ENCODE data around the gene TUSC2. TPM values are rescaled to one million over a fixed set of nuclear protein-coding genes. Genes with fewer than 3 reads are reported as not detected.
A peak's percentile ranks its signal among the peaks of the same experiment; 100 is the strongest.

The TUSC2 gene
- total RNA-seq, 1 experiment from 2014 or later: 34.0 TPM

DNA sequence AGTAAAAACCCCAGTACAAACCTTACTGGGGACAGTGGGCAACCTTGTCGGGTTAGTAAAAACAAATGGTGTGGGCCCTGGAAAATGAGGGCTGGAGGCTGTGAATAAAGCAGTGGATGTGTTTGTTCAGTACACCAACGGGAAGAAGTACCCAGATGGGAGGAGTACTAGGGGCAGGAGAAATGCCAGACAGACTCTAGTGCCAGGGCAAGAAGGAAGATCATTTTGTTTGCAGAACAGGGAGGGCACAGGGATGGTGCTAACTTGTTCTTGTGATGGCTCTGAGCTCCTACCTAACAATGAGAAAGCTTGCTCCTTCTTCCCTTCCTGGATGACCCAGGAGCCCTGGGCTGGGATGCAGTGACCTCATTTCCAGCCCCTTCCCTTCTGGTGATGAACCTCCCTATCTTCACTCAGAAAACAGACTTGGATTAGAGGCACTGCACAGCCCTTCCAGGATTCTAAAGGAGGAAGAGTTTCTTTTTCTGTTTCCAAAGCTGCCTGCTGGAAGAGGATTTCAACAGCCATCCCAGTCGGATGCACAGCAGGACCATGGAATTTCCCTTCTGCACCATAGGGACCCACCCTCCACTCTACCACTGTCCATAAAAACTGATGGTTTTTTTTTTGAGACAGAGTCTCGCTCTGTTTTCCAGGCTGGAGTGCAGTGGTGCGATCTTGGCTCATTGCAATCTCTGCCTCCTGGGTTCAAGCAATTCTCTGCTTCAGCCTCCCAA is 6.5 kb upstream of the TUSC2 start:
- Histone ChIP-seq H4K20me1 (ENCODE audit: insufficient read depth) (no peaks in the 10 kb centered on the region; the same call in 1 of the 2 replicates), H3K27me3 (ENCODE audit: insufficient read depth, low read length) (no peaks in the 10 kb centered on the region), H3K4me3 (replicated peaks in 1 of 2; ENCODE audit: low read depth in 1 of 2, low read length in 2 of 2) (no peak overlapping the region), H3K36me3 (ENCODE audit: control insufficient read depth in 1 of 2, insufficient read depth in 2 of 2, low read length in 2 of 2) (peaks cover 27 to 41% of the 10 kb centered on the region in 2 experiments; a peak in 3 of 4 replicates), H3K79me2 (ENCODE audit: insufficient read depth, low read length) (peaks cover 79% of the 10 kb centered on the region), H3K9ac (ENCODE audit: low read length) (no peak overlapping the region), H3K9me2 (ENCODE audit: insufficient read depth) (no peaks in the 10 kb centered on the region), H3K4me1 (ENCODE audit: control insufficient read depth in 1 of 2, insufficient read depth in 2 of 2, low read length in 2 of 2) (peaks cover 20 to 44% of the 10 kb centered on the region in 2 experiments), H3K9me3 (ENCODE audit: control insufficient read depth in 1 of 2, insufficient read depth in 1 of 2, low read depth in 1 of 2, low read length in 2 of 2) (no peaks in the 10 kb centered on the region), H2AFZ (ENCODE audit: low read depth, low read length, poor library complexity, severe bottlenecking) (no peak overlapping the region), H3K27ac (ENCODE audit: low read depth, low read length) (0 out of 2 replicates have a peak overlapping the region, but pooled peaks have one; percentile 10), H3K4me2 (ENCODE audit: low read length) (no peak overlapping the region)
- no peak for ATAC-seq
- no TSS peak for BruUV-seq (replicated peaks)
- POLR2A ChIA-PET: no interaction called here
- CTCF ChIA-PET: no interaction called here
- no peak for TF ChIP-seq FOSL1 (IDR thresholded peaks at IDR 0.05; ENCODE audit: low read depth)
- no peak for DNase-seq (ENCODE audit: low read depth, low spot score)
- RAD21 ChIA-PET (ENCODE audit: low non-redundant PET in 1 of 2, low total read pairs in 2 of 2, uncharacterized antibody in 2 of 2, unreplicated experiment in 2 of 2): no interaction called here
- intact Hi-C loops (cut with micrococcal nuclease): no loop called here

DNA sequence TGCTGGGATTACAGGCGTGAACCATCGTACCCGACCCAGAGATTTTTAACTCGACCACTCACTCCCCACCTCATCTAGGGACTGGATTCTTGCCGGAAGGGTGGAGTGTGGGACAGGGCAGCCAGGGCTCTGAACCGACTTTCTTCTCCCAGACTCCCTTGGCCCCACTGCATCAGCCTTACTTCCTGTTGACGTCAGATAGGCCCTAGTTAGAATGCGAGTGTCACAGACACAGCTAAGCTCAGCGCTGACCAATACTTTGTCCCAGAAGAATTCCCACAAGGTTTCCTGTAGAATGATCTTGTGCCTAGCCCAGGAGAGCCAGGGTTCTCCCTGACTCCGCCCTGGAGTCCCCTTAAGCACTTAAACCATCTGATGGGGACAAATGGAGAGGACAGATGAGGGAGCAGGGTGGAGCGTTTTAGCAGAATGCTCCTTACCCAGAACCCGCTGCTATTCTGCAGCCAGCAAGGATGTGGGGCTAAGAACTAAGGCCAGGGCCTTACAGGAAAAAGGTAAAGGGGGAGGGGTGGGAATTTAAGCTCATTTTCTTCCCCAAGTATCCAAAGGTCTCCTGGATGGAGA is 5.8 kb upstream of the TUSC2 start:
- intact Hi-C loops (cut with micrococcal nuclease): no loop called here
- no TSS peak for BruUV-seq (replicated peaks)
- Histone ChIP-seq H3K79me2 (ENCODE audit: insufficient read depth, low read length) (peaks cover 72% of the 10 kb centered on the region), H3K4me1 (ENCODE audit: control insufficient read depth in 1 of 2, insufficient read depth in 2 of 2, low read length in 2 of 2) (peaks cover 20 to 38% of the 10 kb centered on the region in 2 experiments), H3K4me2 (ENCODE audit: low read length) (no peak overlapping the region), H3K4me3 (replicated peaks in 1 of 2; ENCODE audit: low read depth in 1 of 2, low read length in 2 of 2) (no peak overlapping the region), H3K27me3 (ENCODE audit: insufficient read depth, low read length) (no peaks in the 10 kb centered on the region), H3K27ac (ENCODE audit: low read depth, low read length) (no peak overlapping the region; the same call in 1 of the 2 replicates), H3K9ac (ENCODE audit: low read length) (peak overlapping the region; percentile 5; the same call in 1 of the 2 replicates), H3K9me2 (ENCODE audit: insufficient read depth) (no peaks in the 10 kb centered on the region), H4K20me1 (ENCODE audit: insufficient read depth) (no peaks in the 10 kb centered on the region; the same call in 1 of the 2 replicates), H3K36me3 (ENCODE audit: control insufficient read depth in 1 of 2, insufficient read depth in 2 of 2, low read length in 2 of 2) (peaks cover 30 to 41% of the 10 kb centered on the region in 2 experiments; a peak in 3 of 4 replicates), H3K9me3 (ENCODE audit: control insufficient read depth in 1 of 2, insufficient read depth in 1 of 2, low read depth in 1 of 2, low read length in 2 of 2) (no peaks in the 10 kb centered on the region), H2AFZ (ENCODE audit: low read depth, low read length, poor library complexity, severe bottlenecking) (no peak overlapping the region)
- ChIA-PET RAD21 (ENCODE audit: low non-redundant PET in 1 of 2, low total read pairs in 2 of 2, uncharacterized antibody in 2 of 2, unreplicated experiment in 2 of 2) (no interaction called here), POLR2A (no interaction called here), CTCF (no interaction called here)
- DNase-seq (ENCODE audit: low read depth, low spot score): no peak
- ATAC-seq: no peak
- TF ChIP-seq JUND (IDR thresholded peaks at IDR 0.05) (no peak), YY1 (IDR thresholded peaks at IDR 0.05; ENCODE audit: extremely low read depth, insufficient replicate concordance, low read depth, low read length) (no peak), RAD21 (IDR thresholded peaks at IDR 0.05; ENCODE audit: low read depth) (no peak), POLR2A (IDR thresholded peaks at IDR 0.05; ENCODE audit: borderline replicate concordance, extremely low read depth, insufficient read depth, insufficient read length) (no peak), TCF7L2 (IDR thresholded peaks at IDR 0.05; ENCODE audit: borderline replicate concordance, extremely low read depth, insufficient read depth, insufficient read length) (no peak), CBX3 (IDR thresholded peaks at IDR 0.05; ENCODE audit: low read depth) (no peak), POLR2AphosphoS5 (IDR thresholded peaks at IDR 0.05; ENCODE audit: low read depth, low read length) (no peak), FOSL1 (IDR thresholded peaks at IDR 0.05; ENCODE audit: low read depth) (no peak), ZNF274 (IDR thresholded peaks at IDR 0.05; ENCODE audit: low read depth, low read length) (no peak), SIN3A (IDR thresholded peaks at IDR 0.05; ENCODE audit: low read depth) (no peak)
- TF ChIP-seq, protein P1, sequence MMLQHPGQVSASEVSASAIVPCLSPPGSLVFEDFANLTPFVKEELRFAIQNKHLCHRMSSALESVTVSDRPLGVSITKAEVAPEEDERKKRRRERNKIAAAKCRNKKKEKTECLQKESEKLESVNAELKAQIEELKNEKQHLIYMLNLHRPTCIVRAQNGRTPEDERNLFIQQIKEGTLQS (IDR thresholded peaks at IDR 0.05): no peak
- TF ChIP-seq, protein P2, sequence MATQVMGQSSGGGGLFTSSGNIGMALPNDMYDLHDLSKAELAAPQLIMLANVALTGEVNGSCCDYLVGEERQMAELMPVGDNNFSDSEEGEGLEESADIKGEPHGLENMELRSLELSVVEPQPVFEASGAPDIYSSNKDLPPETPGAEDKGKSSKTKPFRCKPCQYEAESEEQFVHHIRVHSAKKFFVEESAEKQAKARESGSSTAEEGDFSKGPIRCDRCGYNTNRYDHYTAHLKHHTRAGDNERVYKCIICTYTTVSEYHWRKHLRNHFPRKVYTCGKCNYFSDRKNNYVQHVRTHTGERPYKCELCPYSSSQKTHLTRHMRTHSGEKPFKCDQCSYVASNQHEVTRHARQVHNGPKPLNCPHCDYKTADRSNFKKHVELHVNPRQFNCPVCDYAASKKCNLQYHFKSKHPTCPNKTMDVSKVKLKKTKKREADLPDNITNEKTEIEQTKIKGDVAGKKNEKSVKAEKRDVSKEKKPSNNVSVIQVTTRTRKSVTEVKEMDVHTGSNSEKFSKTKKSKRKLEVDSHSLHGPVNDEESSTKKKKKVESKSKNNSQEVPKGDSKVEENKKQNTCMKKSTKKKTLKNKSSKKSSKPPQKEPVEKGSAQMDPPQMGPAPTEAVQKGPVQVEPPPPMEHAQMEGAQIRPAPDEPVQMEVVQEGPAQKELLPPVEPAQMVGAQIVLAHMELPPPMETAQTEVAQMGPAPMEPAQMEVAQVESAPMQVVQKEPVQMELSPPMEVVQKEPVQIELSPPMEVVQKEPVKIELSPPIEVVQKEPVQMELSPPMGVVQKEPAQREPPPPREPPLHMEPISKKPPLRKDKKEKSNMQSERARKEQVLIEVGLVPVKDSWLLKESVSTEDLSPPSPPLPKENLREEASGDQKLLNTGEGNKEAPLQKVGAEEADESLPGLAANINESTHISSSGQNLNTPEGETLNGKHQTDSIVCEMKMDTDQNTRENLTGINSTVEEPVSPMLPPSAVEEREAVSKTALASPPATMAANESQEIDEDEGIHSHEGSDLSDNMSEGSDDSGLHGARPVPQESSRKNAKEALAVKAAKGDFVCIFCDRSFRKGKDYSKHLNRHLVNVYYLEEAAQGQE (IDR thresholded peaks at IDR 0.05; ENCODE audit: low read depth): no peak
- TF ChIP-seq, protein P3, sequence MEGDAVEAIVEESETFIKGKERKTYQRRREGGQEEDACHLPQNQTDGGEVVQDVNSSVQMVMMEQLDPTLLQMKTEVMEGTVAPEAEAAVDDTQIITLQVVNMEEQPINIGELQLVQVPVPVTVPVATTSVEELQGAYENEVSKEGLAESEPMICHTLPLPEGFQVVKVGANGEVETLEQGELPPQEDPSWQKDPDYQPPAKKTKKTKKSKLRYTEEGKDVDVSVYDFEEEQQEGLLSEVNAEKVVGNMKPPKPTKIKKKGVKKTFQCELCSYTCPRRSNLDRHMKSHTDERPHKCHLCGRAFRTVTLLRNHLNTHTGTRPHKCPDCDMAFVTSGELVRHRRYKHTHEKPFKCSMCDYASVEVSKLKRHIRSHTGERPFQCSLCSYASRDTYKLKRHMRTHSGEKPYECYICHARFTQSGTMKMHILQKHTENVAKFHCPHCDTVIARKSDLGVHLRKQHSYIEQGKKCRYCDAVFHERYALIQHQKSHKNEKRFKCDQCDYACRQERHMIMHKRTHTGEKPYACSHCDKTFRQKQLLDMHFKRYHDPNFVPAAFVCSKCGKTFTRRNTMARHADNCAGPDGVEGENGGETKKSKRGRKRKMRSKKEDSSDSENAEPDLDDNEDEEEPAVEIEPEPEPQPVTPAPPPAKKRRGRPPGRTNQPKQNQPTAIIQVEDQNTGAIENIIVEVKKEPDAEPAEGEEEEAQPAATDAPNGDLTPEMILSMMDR (IDR thresholded peaks at IDR 0.05 in 2 of 3, conservative IDR thresholded peaks at IDR 0.05 in 1 of 3; ENCODE audit: borderline replicate concordance in 1 of 3, insufficient read depth in 1 of 3, low read depth in 2 of 3, low read length in 2 of 3): no peak
